Measurements from ENCODE around the gene NCLN. TPM values are rescaled to one million over a fixed set of nuclear protein-coding genes. Genes with fewer than 3 reads are reported as not detected.
"Not testable (repeated sequence)": the region's sequence is repeated elsewhere in the genome, so short reads cannot be mapped to it uniquely, and the experiment has no call there.

NCLN gene
- polyA plus RNA-seq, 5 donors: 22.1 to 52.4 (median 34.4) TPM

DNA sequence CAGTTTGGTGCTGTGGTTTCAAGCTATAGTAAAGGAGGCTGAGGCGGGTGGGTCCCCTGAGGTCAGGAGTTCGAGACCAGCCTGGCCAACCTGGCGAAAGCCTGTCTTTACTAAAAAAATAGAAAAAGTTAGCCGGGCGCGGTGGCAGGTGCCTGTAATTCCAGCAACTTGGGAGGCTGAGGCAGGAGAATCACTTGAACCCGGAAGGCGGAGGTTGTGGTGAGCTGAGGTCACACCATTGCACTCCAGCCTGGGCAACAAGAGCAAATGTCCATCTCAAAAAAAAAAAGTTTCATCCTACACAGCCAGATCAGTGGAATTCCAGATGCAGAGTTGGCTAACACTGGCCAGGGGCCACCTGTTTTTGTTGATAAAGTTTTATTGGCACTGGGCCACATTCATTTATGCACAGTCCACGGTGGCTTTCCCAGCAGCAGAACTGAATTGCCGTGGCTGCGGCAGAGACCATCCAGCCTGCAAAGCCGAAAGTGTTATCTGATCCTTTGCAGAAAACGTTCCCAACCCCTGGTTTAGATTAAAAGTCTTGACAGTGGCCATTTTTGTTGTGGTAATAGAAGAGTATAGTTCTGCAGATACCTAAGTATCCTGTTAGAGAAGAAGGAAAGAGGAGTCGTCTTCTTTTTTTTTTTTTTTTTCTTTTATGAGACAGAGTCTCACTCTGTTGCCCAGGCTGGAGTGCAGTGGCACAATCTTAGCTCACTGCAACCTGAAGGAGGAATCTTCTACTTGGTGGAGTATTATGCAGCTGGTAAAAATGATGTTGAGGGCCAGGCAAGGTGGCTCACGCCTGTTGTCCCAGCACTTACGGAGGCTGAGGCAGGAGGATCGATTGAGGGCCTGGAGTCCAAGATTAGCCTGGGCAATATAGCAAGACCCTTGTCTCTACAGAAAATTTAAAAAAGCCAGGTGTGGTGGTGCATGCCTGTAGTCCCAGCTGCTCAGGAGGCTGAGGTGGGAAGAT is 8.7 kb downstream of the NCLN start:
- DNase-seq: no peak

DNA sequence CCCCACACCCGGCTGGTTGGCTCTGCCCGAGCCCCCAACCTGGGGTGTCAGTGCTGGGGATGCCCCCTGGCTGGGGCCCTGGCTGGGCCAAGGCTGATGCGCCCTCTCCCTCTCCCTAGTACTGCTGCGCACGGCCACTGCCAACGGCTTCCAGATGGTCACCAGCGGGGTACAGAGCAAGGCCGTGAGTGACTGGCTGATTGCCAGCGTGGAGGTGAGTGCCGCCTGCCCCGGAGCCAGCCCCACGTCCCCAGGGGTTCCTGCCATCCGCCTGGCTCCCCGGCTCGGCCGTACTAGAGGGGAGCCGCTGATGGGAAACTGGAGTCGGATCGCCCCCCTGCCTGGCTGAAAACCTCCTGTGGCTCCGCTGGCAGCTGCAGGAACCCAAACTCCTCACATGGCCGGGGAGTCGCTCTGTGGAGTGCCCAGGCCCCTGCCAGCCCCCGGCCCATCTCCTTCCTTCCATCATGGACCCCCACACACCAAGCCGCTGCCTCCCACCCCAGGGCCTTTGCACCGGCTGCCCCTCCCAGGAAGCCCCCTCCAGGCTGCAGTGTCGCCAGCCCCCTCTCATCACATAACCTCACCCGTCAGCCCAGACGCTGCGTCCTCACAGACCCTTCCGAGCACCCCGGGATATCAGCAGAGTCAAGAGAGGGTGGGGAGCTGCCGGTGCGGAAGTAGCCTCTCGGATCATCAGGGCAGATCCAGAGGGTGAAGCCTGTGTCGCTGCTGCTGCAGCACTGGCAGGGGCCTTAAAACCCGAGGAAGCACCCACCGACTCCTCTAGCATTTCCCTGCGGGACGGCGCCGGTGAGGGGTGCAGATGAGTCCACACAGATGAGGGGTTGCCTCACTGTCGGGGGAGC is 10.6 kb downstream of the NCLN start:
- no peak for DNase-seq

DNA sequence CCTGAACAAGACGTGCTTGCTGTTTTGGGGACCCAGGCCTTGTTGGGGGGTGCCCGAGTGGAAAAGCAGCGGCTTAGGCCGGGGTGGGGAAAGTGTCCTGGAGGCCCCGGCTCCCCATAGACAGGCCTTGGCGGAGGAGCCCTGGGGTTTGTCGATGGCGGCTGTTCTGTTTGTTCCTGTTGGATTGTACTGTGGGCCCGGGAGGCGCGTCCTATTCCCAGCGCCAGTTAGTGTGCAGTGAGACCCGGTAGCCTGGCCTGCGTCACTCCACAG is 11.1 kb downstream of the NCLN start:
- DNase-seq: no peak

DNA sequence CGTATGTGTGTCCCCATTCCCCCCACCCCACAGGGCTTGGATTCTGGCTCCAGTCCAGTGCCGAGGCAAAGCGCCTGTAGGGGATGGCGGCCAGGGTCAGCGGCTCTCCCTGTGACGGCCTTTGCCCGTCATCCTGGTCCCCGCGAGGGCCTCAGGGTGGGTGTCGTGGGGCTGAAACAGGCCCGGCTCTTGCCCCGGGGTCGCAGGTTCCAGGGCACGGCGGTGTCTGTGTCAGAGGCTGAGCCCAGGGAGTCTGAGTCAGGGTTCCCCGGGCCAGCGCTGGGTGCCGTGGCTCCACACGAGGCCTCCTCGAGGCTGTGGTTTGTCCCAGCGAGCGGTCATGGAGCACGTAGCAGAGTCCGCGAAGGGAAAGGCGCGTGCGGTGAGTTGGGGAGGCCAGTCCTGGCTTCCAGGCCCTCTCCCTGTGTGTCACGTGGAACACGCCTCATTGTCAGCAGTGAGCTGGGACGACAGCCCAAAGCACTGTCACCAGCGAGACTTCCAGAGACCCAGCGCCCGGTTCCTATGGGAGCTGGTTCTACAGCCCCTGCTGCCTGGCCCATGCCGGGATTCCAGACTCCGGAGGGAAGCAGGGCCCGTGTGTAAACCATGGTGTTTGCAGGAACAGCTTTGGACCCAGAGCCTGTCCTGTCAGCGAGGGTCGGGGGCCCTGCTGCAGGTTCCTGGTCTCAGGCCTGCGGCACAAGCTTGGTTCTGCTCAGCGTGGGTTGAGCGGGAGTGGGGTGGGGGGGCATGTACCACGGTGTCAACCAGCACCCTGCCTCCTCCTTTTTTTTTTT is 13.4 kb downstream of the NCLN start:
- DNase-seq: no peak

DNA sequence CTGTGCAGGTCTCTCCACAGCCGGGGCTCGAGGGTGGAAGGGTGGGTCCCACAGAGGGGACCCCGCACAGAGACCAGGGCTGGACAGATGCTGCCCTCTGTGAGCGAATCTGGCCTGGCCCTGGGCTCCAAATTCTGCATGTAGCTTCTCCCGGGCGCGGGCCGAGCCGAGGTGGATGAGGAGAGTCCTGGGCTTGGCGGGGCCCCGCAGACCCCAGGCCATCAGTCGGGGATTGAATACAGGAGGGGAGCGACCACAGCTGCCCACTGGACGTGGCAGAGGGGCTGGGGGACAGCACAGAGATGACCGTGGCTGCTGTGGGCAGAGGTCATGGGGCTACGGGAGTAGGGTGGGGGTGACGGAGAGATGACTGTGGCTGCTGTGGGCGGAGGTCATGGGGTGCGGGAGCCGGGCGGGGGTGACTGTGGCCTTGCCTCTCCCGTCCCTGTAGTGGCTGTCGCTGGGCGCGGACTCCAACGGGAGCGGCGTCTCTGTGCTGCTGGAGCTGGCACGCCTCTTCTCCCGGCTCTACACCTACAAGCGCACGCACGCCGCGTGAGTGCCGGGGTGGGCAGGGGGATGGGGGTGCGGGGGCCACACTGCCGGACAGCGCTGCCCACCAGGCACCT is 15.5 kb downstream of the NCLN start:
- DNase-seq: no peak

DNA sequence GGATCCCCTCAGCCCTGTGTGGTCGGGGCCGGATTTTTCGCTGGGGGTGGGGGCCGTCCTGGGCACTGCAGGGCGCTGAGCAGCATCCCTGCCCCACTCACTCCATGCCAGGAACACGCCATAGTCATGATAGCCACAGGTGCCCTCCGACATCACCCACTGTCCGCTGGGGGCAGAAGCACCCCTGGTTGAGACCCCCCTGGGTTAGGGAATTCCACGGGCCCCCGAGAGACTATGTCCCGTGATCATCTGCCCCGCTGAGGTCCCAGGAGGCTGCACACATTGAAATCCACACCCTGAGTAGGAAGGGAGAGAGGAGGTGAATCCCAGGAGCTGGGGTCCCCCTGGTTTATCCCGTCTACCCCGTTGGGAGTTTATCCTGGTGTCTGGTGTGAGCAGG is 16.2 kb downstream of the NCLN start:
- DNase-seq: no peak

DNA sequence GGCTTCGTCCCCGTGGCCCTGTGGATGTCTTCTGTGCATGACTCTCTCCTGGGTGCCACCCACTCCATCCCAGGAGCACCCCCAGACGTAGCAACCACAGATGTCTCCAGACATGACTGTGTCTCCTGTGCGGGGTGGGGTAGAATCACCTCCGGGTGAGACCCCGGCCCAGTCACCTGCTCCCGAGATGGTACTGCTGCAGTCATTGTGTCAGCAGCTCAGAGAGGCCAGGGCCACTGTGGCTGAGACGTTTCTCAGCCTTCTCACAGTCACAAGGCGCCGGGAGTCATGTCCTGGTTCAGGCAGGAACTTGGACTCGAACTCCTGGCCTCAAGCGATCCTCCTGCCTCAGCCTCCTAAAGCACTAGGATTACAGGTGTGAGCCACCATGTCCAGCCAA is 16.6 kb downstream of the NCLN start:
- no peak for DNase-seq

DNA sequence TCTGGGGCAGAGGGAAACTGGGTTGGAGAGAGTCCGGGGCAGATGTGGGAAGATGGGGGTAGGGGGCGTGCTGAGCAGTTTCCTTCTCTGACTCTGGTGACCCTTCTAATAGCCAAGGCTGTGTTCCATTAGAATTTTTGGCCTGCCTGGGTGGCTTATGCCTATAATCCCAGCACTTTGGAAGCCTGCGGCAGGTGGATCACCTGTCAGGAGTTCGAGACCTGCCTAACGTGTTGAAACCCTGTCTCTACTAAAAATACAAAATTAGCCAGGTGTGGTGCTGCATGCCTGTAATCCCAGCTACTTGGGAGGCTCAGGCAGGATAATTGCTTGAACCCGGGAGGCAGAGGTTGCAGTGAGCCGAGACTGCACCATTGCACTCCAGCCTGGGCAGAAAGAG is 17.2 kb downstream of the NCLN start:
- not testable (repeated sequence) for DNase-seq

DNA sequence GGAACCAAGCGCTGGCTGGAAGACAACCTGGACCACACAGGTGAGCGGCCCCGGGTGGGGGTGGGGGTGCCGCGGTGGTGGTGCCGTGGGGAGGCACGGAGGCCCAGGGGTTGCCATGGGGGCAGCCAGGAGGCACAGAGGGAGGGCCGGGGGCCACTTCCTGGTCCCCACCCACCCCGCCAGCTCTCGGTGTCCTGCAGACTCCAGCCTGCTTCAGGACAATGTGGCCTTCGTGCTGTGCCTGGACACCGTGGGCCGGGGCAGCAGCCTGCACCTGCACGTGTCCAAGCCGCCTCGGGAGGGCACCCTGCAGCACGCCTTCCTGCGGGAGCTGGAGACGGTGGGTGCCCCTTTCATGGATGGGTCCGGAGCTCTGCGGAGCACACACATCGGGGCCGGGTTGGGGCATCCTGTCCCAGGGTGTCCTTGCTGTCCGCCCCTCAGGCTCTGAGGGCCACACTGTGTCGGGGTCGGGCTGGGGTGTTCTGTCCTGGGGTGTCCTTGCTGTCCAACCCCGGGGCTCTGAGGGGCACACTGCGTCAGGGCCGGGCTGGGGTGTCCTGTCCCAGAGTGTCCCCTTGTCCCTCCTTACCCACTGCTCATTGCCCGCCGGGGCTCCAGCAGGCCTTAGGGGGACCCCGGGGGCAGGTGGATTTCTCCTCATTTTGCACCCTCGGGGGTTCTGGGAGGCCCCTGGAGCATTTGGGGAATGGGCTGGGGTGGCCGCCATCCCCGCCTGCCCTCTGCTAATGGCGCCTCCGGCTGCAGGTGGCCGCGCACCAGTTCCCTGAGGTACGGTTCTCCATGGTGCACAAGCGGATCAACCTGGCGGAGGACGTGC is 18.3 kb downstream of the NCLN start:
- DNase-seq: no peak

DNA sequence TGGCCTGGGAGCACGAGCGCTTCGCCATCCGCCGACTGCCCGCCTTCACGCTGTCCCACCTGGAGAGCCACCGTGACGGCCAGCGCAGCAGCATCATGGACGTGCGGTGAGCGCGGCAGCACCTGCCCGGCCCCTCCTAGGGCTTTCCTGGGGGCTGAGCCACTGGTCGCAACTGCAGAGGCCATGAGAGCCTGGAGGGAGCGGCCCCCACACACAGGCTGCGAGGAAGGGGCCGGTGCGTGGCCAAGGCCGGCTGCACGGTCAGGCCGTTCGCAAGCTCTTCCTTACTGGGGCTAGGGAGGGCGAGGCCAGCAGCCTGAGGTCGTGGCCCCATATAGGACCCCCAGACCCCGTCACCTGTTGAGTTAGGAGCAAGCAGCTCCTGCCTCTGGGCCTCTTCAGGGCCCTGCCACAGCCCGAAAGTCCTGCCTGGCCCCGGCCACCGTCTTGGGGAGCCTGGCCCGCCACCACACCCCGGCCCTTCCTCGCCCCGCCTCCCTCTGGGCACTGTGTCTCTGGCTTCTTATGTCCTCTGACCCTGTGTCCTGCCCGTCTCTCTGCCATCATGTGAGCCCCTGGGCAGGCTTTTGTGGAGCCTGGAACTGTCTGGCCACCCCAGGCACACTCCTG is 19.0 kb downstream of the NCLN start:
- DNase-seq: no peak

DNA sequence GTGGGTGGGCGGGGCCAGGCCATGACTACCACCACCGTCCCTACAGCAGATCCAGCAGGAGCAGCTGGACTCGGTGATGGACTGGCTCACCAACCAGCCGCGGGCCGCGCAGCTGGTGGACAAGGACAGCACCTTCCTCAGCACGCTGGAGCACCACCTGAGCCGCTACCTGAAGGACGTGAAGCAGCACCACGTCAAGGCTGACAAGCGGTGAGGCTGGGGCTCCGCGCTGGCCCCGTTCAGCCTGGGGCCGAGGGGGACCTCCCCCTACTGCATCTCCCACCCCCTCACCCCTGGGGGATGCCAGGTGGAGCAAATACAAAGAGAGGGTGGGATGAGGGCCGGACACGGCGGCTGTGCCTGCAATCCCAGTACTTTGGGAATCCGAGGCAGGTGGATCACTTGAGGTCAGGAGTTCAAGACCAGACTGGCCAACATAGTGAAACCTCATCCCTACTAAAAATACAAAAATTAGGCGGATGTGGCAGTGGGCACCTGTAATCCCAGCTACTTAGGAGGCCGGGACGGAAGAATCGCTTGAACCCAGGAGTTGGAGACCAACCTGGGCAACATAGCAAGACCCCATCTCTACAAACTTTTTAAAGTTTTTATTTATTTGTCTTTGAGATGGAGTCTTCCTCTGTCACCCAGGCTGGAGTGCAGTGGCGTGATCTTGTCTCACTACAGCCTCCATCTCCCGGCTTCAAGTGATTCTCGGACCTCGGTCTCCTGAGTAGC is 20.7 kb downstream of the NCLN start:
- DNase-seq: no peak

DNA sequence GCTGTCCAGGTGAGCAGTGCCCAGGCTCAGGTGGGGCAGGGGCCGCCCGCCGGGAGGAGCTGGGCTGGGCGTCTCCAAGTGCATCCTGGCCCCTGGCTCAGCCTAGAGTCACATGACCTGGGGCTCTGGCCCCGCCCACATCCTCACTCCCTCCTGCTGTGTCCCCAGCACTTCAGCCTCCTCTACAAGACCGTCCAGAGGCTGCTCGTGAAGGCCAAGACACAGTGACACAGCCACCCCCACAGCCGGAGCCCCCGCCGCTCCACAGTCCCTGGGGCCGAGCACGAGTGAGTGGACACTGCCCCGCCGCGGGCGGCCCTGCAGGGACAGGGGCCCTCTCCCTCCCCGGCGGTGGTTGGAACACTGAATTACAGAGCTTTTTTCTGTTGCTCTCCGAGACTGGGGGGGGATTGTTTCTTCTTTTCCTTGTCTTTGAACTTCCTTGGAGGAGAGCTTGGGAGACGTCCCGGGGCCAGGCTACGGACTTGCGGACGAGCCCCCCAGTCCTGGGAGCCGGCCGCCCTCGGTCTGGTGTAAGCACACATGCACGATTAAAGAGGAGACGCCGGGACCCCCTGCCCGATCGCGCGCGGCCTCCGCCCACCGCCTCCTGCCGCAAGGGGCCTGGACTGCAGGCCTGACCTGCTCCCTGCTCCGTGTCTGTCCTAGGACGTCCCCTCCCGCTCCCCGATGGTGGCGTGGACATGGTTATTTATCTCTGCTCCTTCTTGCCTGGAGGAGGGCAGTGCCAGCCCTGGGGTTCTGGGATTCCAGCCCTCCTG is 21.9 kb downstream of the NCLN start:
- no peak for DNase-seq

DNA sequence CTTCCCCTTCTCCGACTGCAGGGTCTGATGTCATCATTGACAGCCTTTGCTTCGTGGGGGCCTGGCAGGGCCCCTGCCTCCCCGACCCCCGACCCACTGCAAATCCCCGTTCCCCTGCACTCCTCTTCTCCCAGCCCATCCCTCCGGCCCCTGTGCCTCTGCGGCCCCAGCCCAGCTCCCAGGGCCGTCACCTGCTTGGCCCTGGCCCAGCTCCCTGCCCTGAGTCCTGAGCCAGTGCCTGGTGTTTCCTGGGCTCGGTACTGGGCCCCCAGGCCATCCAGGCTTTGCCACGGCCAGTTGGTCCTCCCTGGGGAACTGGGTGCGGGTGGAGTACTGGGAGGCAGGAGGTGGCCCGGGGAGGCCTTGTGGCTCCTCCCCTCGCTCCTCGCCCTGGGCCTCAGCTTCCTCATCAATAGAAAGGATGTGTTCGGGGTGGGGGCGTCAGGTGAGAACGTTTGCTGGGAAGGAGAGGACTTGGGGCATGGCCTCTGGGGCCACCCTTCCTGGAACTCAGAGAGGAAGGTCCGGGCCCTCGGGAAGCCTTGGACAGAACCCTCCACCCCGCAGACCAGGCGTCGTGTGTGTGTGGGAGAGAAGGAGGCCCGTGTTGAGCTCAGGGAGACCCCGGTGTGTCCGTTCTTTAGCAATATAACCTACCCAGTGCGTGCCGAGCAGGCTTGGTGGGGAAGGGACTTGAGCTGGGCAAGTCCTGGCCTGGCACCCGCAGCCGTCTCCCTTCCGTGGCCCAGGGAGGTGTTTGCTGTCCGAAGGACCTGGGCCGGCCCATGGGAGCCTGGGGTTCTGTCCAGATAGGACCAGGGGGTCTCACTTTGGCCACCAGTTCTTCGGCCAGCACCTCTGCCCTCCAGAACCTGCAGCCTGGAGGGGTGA is 22.8 kb downstream of the NCLN start:
- DNase-seq: no peak

DNA sequence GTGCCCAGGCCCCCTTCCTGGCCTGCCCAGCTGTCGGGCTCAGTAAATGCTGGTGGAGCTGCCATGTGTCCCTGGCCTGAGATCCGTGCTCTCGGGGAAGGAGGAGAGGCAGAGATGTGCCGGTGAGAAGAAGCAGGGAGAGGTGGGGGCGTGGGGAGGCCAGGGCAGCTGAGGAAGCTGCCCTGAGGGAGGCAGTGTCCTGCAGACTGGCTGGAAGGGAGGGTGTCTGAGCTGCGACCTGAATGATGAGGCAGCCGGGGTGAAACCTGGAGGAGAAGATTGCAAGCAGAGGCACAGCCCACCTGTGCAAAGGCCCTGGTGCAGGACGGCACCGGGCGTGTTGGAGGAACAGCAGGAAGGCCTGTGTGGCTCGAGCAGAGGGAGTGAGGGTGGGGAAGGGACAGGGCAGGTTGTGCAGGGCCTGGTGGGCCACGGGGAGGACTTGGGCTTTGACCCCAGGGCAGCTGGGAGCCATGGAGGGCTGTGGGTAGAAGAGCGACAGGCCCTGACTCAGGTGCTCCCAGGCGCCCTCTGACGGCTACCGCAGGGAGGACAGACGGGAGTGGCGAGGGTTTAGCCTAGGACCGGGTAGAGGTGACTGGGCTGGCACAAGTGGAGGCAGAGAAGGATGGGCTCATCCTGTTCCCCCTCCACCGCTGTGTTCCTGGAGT is 24.8 kb downstream of the NCLN start:
- peak in 1 of 2 donors; percentile 3 for DNase-seq

DNA sequence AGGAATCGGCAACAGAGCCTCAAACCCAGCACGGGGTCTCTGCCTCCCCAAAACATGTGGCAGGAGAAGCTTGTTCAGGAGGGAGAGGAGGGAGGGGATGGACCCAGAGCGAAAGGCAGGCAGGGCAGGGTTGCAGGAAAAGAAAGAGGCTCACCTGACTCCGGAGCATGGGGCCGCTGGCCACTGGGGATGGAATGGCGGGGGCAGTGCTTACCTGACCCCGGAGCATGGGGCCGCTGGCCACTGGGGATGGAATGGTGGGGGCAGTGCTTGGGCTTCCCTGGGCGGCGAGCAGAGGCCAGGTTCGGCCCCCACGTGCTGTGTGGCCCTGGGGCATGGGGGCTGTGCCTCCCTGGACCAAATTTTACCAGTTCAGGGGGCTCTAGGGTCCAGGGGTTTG is 25.5 kb downstream of the NCLN start:
- DNase-seq: no peak

DNA sequence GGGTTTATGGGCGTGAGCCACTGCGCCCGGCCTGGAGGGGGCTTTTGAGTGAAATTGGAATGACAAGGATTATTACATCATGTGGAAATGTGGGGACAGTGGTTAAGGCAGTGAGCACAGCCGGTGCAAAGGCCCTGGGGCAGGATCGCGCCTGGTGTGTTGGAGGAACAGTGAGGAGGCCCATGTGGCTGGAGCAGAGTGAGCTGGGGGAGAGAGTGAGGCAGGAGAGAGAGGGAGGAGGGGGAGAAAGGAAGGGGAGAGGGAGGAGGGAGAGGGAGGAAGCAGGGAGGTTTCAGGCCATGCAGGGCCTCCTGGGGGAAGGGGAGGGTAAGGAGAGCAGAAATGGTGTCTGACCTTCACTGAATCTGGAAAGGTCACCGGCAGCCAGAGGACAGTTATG is 27.4 kb downstream of the NCLN start:
- DNase-seq: no peak

DNA sequence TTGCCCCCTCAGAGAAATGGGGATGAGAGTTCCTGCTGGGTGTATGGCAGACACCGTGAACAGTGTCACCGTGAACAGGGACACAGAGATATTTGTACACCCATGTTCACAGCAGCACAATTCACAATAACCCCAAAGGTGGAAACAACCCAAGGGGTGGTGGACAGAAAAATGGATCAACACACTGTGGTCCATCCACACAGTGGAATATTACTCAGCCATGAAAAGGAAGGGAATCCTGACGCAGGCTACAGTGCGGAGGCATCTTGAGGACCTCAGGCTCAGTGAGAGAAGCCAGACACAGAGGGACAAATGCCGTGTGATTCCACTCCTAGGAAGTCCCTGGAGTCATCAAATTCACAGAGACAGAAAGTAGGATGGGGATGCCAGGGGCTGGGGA is 31.1 kb downstream of the NCLN start:
- no peak for DNase-seq

All from right lung (tissue), 5 donors.